ENCODE results near the gene SEC11C.

- TF ChIP-seq KDM1A (IDR thresholded peaks at IDR 0.05; ENCODE audit: low read depth) (no peak), CTCF (IDR thresholded peaks at IDR 0.05) (no peak), POLR2A (IDR thresholded peaks at IDR 0.05; ENCODE audit: low read length) (no peak)
Observed at GRCh38 chr18:59180150-59180845, 40.6 kb downstream of the SEC11C start.
